GM12892 (cell line): ENCODE measurements around the gene HGFAC.

ENCODE experiments used
- POLR2A ChIP-seq: IDR thresholded peaks from 2 replicates; pipeline ENCODE4 v1.6.1; 2011; ENCODE audit warnings: low read depth, low read length, control low read depth
- POLR2AphosphoS5 ChIP-seq: IDR thresholded peaks from 2 replicates; pipeline ENCODE4 v1.6.1; 2011; ENCODE audit warnings: low read depth, low read length, control low read depth
- TAF1 ChIP-seq: IDR thresholded peaks from 2 replicates; pipeline ENCODE4 v1.6.1; 2011; ENCODE audit warnings: low read depth, mild to moderate bottlenecking, control low read depth, low read length, borderline replicate concordance

GRCh38 chr4:3403348-3403906 lies 38.3 kb upstream of the HGFAC start:
- TF ChIP-seq POLR2AphosphoS5: no peak
- no peak for TF ChIP-seq POLR2A
- TF ChIP-seq TAF1: no peak
